Measurements from ENCODE around the gene FERMT2.

FERMT2 gene

DNA sequence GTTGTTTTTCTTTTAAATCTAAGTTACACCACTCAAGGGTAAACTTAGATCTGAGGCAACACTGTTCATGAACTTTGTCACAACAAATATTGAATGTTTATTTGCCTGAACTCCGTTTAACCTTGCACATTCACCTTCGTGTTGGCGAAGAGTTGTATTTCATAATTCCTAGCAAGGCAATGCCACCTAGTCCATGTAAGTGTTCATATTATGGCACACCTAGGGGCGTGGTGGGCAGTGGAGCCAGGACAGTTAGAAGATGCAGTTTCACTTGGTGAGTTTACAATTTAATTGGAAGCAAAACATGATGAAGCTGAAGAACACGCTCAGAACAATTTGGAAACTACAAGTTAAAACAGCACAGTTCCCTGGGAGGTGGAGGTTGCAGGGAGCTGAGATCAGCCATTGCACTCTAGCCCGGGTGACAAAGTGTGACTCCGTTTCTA lies 129.0 kb downstream of the FERMT2 start:
- no peak for DNase-seq (ENCODE audit: low read depth)

DNA sequence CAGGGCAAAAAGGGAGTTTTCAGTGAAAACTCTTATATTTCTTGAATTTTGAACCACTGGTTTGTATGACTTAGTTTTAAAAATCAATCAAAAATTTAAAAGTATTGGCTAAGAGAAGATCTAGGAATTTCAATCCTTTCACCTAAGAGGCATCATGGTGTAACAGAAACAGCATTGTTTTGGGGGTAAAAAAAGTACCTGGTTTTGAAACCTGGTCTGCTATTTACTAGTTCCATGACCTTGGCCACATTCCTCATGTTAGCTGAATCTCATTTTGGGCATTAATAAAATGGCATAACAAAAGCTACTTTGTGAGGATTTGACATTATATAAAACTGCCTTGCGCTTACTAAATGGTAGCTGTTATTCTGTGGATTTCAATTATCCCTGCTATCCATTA lies 142.7 kb downstream of the FERMT2 start:
- DNase-seq (ENCODE audit: low read depth): no peak
